ENCODE data around the gene SMIM3. TPM values are rescaled to one million over a fixed set of nuclear protein-coding genes. Genes with fewer than 3 reads are reported as not detected.

SMIM3 gene
- total and polyA plus RNA-seq, 2 of the 13 experiments (the other 11 are each of a cell fraction or from before 2014, with no cell fraction given): 11.6 to 96.7 TPM

GRCh38 chr5:150804388-150804787 is 25.8 kb downstream of the SMIM3 start:
- H3K79me2 ChIP-seq (ENCODE audit: insufficient read depth, low read length): no peaks in the 10 kb centered on the region
- no peak overlapping the region for H3K27ac ChIP-seq (ENCODE audit: extremely low read length, insufficient read depth, low read length)
- no peaks in the 10 kb centered on the region for H4K20me1 ChIP-seq (ENCODE audit: insufficient read depth, low read length)
- TF ChIP-seq EED (CRISPR knock-in tag; IDR thresholded peaks at IDR 0.05) (no peak), ZNF12 (CRISPR knock-in tag; IDR thresholded peaks at IDR 0.05) (peak; percentile 77), RXRB (CRISPR knock-in tag; IDR thresholded peaks at IDR 0.05; ENCODE audit: borderline replicate concordance) (no peak)
- POLR2A ChIA-PET: no interaction called here
- H3K4me3 ChIP-seq (replicated peaks in 1 of 3; ENCODE audit: insufficient read depth in 1 of 3, low read depth in 2 of 3, low read length in 3 of 3): no peak overlapping the region
- H3K4me2 ChIP-seq (ENCODE audit: low read depth, low read length): no peak overlapping the region
- BruUV-seq (replicated peaks): no TSS peak
- intact Hi-C loops (cut with micrococcal nuclease; ENCODE audit: unreplicated experiment) (loop anchor here (5.0 kb wide), 1 partner anchor 183 kb away; no protein-coding TSS in a partner anchor), in situ Hi-C loops (cut with HindIII; ENCODE audit: extremely low pct_ligation_motif_present, low pct_unique_long_range_greater_than_20kb) (loop anchor here (5.0 kb wide), 1 partner anchor 43 kb away; the partner anchor contains the start of gene IRGM)
- DNase-seq (ENCODE audit: low spot score) (no peak), FAIRE-seq (no peak), ATAC-seq (no peak)
- CTCF ChIA-PET (ENCODE audit: low intra/inter-chr PET ratio, low total read pairs): no interaction called here
- H3K27me3 ChIP-seq (ENCODE audit: control insufficient read depth in 1 of 2, insufficient read depth in 2 of 2, low read length in 2 of 2): no peaks in the 10 kb centered on the region; a peak in 2 of 5 replicates
- 55% methylated on average over 6 of the region's 6 CpGs for WGBS (ENCODE audit: low lambda C conversion rate)
- no peaks in the 10 kb centered on the region for H3K36me3 ChIP-seq (replicated peaks in 1 of 2; ENCODE audit: control insufficient read depth in 1 of 2, insufficient read depth in 2 of 2, low read length in 2 of 2)
- H3K9me3 ChIP-seq (ENCODE audit: low read length): no peaks in the 10 kb centered on the region
- no peak overlapping the region for H3K9ac ChIP-seq (ENCODE audit: insufficient read depth, low read depth, low read length)
- H2AFZ ChIP-seq (ENCODE audit: low read length): no peak overlapping the region
- peaks cover 14% of the 10 kb centered on the region for H3K4me1 ChIP-seq (ENCODE audit: insufficient read depth, low read length)

GRCh38 chr5:150809363-150809762 is 30.8 kb downstream of the SMIM3 start:
- WGBS (ENCODE audit: low lambda C conversion rate): 67% methylated on average over 3 of the region's 3 CpGs
- Histone ChIP-seq H3K9me3 (ENCODE audit: low read length) (no peaks in the 10 kb centered on the region), H3K9ac (ENCODE audit: insufficient read depth, low read depth, low read length) (no peak overlapping the region), H4K20me1 (ENCODE audit: insufficient read depth, low read length) (no peaks in the 10 kb centered on the region), H3K4me1 (ENCODE audit: insufficient read depth, low read length) (no peaks in the 10 kb centered on the region), H3K36me3 (replicated peaks in 1 of 2; ENCODE audit: control insufficient read depth in 1 of 2, insufficient read depth in 2 of 2, low read length in 2 of 2) (no peaks in the 10 kb centered on the region), H3K4me3 (replicated peaks in 1 of 3; ENCODE audit: insufficient read depth in 1 of 3, low read depth in 2 of 3, low read length in 3 of 3) (no peak overlapping the region), H2AFZ (ENCODE audit: low read length) (no peak overlapping the region), H3K4me2 (ENCODE audit: low read depth, low read length) (no peak overlapping the region), H3K79me2 (ENCODE audit: insufficient read depth, low read length) (no peaks in the 10 kb centered on the region), H3K27me3 (ENCODE audit: control insufficient read depth in 1 of 2, insufficient read depth in 2 of 2, low read length in 2 of 2) (no peaks in the 10 kb centered on the region; a peak in 2 of 5 replicates), H3K27ac (ENCODE audit: extremely low read length, insufficient read depth, low read length) (no peak overlapping the region)
- ChIA-PET POLR2A (no interaction called here), CTCF (ENCODE audit: low intra/inter-chr PET ratio, low total read pairs) (no interaction called here)
- intact Hi-C loops (cut with micrococcal nuclease; ENCODE audit: unreplicated experiment) (no loop called here), in situ Hi-C loops (cut with HindIII; ENCODE audit: extremely low pct_ligation_motif_present, low pct_unique_long_range_greater_than_20kb) (no loop called here)
- no TSS peak for BruUV-seq (replicated peaks)
- TF ChIP-seq HMGXB3 (CRISPR knock-in tag; IDR thresholded peaks at IDR 0.05; ENCODE audit: borderline replicate concordance): no peak
- no peak for TF ChIP-seq ELK4 (CRISPR knock-in tag; IDR thresholded peaks at IDR 0.05; ENCODE audit: borderline replicate concordance)
- ATAC-seq (no peak), DNase-seq (ENCODE audit: low spot score) (no peak), FAIRE-seq (no peak)

Measured in HepG2 (cell line).